ENCODE measurements around the gene GJC1.
A peak's percentile ranks its signal among the peaks of the same experiment; 100 is the strongest.
"Not testable (repeated sequence)": the region's sequence is repeated elsewhere in the genome, so short reads cannot be mapped to it uniquely, and the experiment has no call there.

The GJC1 gene

DNA sequence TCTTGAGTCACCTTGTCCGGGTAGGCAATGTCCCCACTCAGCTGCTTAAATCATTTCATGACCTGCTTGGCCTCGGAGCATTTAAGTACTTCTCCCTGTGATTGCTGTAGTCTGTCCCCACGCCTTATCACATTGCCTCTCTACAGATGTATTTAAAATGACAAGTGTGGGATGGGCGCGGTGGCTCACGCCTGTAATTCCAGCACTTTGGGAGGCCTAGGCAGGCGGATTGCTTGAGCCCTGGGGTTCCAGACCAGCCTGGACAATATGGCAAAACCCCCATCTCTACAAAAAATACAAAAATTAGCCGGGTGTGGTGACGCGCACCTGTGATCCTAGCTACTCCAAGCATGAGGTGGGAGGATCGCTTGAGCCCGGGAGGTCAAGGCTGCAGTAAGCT, 1.3 kb upstream of the GJC1 start:
- TF ChIP-seq CTCF (IDR thresholded peaks at IDR 0.05) (no peak), ZFX (IDR thresholded peaks at IDR 0.05; ENCODE audit: borderline replicate concordance) (no peak)
- no peak overlapping the region for H3K27ac ChIP-seq

GRCh38 chr17:44830359-44831288, 537 bp upstream of the GJC1 start:
- TF ChIP-seq CTCF (IDR thresholded peaks at IDR 0.05) (no peak), ZFX (IDR thresholded peaks at IDR 0.05; ENCODE audit: borderline replicate concordance) (no peak)
- peak overlapping the region; percentile 27 for H3K27ac ChIP-seq

GRCh38 chr17:44828919-44829522, 1.1 kb downstream of the GJC1 start:
- TF ChIP-seq ZFX (IDR thresholded peaks at IDR 0.05; ENCODE audit: borderline replicate concordance): no peak
- TF ChIP-seq CTCF (IDR thresholded peaks at IDR 0.05): no peak
- no peak overlapping the region for H3K27ac ChIP-seq

DNA sequence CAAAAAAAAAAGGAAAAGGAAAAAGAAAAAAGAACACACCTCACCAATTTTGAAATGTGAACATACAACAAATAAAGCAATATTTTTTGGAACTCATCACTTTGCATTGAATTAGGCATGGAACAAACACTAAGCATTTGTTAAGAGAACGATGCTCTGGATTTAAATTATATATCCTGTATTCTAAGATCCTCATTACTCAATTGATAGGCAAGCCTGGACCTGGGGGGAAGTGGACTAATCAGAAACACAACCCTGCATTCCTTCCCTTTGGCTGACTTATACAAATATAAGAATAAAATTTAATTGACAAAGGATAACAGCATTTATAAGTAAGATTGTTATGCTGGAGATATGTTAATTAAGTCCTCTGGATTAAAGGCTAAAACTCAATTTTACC, 2.2 kb downstream of the GJC1 start:
- TF ChIP-seq ZFX (IDR thresholded peaks at IDR 0.05; ENCODE audit: borderline replicate concordance): no peak
- TF ChIP-seq CTCF (IDR thresholded peaks at IDR 0.05): no peak
- no peak overlapping the region for H3K27ac ChIP-seq

GRCh38 chr17:44826123-44826790, 3.8 kb downstream of the GJC1 start:
- no peak overlapping the region for H3K27ac ChIP-seq
- no peak for TF ChIP-seq ZFX (IDR thresholded peaks at IDR 0.05; ENCODE audit: borderline replicate concordance)
- TF ChIP-seq CTCF (IDR thresholded peaks at IDR 0.05): no peak

- H3K27ac ChIP-seq: not testable (repeated sequence)
These were observed 4.9 kb downstream of the GJC1 start for GRCh38 chr17:44825236-44825635.

DNA sequence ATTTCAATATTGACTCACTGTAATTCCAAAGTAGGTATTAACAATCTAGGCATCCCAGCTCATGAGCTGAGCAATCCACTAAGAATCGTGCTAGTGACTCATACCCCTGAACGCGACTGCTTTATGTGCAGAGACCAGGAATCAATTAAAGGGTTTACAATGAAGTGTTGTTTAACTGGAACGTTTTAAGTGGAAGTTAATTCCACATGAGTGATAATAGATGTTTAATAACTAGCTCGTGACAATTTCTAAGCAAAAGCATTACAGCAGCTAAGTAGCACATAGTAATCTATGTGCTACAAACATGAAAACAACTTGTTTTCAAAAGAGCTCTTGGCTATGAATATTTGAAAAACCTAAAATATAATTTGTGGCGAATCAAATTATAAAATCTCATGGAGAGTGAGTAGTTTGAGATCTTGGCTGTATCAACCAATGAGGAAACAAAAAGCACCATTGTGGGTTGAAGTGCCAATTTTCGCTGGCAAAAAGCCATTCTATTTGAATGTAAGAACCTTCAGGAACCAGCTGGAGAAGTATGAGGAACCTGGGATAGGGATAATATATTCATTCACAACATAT, 9.4 kb downstream of the GJC1 start:
- no peak for TF ChIP-seq CTCF (IDR thresholded peaks at IDR 0.05)
- TF ChIP-seq ZFX (IDR thresholded peaks at IDR 0.05; ENCODE audit: borderline replicate concordance): no peak
- no peak overlapping the region for H3K27ac ChIP-seq

- H3K27ac ChIP-seq: not testable (repeated sequence)
These were observed 11.6 kb downstream of the GJC1 start for GRCh38 chr17:44818508-44818907.
